NCI-H524 (cell line): ENCODE results near the gene CSK.
A peak's percentile ranks its signal among the peaks of the same experiment; 100 is the strongest.

ENCODE experiments used
- DNase-seq, 2 experiments: peaks; one replicate each; lab custom pipeline; 2025; lab: John Stamatoyannopoulos, UW

The CSK gene

GRCh38 chr15:74843445-74843828 is 61.6 kb downstream of the CSK start:
- DNase-seq = no peak

- DNase-seq = no peak
These were observed 62.0 kb downstream of the CSK start for GRCh38 chr15:74843891-74844299.

DNA sequence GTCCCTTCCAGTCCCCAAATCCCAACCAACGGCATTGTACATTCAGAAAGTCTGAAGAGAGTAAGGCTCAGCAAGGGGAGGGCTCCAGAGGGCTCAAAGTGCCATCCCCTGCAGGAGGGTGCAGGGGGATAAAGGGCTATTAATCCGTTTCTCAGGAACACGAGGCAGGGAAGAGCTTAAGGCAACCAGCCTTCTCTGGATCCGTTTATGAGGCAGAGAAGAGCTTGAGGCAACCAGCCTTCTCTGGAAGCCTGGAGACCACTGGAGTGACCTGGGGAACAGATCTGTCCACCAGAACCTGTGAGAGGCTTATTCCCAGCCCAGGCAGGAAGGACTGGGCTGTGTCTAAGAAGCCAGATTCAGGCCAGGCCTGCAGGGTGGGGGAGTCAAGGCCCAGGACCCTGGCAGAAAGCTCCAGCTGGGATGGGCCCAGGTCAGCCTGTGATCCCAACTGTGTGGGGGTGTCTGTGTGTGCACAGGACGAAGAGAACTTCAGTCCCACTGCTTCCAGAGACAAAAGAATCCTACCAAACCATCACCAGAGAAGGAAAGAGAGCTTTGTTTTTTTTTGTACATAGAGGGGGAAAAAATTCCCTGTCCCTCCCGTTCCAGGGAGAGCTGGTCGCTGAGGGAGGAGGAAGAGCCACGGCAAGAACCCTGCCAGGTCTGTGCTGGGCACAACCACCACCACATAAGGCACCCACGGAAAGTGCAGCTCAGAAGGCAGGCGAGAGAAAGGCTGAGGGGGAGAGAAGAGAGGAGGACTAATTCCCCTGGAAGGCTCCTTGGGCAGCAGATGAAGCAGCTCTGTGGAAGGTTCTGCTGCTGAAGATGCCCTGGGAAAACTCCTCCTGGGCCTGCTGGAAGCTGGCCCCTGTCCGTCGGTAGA is 62.7 kb downstream of the CSK start:
- peak; percentile 15 to 55 for DNase-seq

GRCh38 chr15:74845208-74845568 is 63.3 kb downstream of the CSK start:
- DNase-seq = no peak

- no peak for DNase-seq
These were observed 63.7 kb downstream of the CSK start for GRCh38 chr15:74845581-74845980.

- no peak for DNase-seq
These were observed 65.6 kb downstream of the CSK start for GRCh38 chr15:74847432-74847831.

GRCh38 chr15:74850393-74850792 is 68.5 kb downstream of the CSK start:
- no peak for DNase-seq

DNA sequence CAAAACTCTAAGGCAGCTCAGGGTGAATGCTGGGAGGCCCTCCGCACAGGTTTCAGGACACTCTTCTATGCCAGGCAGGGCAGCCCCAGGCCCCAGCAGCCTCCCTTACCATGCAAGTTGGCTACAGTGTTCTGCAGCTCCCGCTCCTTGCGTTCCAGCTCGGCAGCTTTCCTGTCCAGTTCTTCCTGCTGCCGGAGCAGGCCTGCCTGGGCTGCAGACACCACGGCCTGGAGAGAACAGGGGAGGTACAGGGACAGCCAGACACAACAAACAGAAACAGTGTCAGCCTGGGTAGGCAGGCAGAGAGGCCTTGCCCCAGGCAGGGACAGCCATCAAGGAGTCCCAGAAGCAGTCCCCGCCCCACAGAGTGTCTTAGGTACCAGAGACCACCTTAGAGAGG is 70.1 kb downstream of the CSK start:
- DNase-seq = no peak
